NCI-H2081 treated with DMSO at 0.1 percent for 48 hours (cell line): ENCODE measurements around the gene RPS14.
"Not testable (repeated sequence)": the region's sequence is repeated elsewhere in the genome, so short reads cannot be mapped to it uniquely, and the experiment has no call there.

Experiments used
- DNase-seq: peaks from one replicate; lab custom pipeline; 2025; lab: John Stamatoyannopoulos, UW

RPS14 gene

DNA sequence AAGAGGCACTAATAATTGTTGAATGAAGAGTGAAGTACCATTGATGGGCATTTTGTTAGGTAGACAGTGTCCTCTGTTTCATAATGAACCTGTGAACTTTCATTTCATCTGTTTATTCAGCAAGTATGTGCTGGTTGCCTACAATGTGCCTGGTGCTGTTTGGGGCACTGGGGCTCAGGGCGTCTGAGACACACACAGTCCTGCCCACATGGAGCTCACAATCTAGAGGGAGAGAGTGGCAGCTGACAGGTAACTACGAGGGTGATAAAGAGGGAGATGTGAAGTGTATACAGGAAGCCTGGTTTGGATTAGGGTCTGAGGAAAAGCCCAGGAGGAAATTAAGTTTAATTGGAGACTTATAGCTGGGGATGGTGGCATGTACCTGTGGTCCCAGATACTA is 29.9 kb upstream of the RPS14 start:
- DNase-seq = no peak

- DNase-seq = not testable (repeated sequence)
Observed at GRCh38 chr5:150476568-150476967, 27.0 kb upstream of the RPS14 start.

DNA sequence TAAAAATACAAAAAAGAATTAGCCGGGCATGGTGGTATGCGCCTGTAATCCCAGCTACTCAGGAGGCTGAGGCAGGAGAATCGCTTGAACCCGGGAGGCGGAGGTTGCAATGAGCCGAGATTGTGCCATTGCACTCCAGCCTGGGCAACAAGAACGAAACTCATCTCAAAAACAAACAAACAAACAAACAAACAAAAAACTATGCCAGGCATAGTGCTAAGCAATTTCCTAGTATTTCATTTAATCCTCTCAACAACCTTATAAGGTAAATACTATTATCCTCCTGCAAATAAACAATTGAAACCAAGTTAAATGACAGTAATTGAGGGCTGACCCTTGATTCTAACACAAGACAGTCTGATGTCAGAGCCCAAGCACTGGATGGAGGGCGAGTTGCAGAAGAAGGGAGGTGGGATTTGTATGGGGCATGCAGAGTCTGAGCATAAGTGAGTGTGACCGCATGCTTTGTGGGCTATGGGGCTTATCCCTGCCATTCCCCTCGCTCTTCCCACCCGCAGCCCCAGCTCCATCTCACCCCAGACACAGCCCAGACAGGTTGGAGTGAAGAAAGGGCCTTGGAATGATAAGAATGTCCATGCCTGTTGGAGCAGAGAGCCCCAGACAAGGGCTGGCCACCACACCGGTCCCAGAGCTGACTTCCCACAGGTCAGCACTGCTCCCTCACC is 24.3 kb upstream of the RPS14 start:
- DNase-seq = no peak

DNA sequence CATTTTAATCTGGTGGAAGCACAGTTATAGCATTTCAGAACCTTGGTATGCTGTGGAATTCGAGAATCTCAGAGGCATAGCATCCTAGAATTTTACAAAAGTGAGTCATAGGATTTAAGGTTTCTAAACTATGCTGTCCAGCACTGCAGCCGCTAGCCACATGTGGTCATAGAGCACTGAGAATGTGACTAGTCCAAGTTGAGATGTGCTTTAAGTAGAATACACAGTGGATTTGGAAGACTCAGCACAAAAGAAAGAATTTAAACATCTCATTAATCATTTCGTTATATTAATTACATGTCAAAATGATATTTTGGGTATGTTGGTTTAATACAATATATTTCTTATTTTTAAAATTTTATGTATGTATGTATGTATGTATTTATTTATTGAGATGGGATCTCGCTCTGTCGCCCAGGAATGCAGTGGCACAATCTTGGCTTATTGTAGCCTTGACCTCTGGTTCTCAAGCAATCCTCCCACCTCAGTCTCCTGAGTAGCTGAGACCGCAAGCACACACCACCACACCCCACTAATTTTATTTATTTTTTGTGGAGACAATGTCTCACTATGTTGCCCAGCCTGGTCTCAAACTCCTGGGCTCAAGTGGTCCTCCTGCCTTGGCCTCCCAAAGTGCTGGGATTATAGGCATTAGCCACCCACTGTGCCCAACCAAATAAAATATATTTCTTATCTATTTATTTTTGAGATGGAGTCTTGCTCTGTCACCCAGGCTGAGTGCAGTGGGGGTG is 20.4 kb upstream of the RPS14 start:
- DNase-seq = no peak

DNA sequence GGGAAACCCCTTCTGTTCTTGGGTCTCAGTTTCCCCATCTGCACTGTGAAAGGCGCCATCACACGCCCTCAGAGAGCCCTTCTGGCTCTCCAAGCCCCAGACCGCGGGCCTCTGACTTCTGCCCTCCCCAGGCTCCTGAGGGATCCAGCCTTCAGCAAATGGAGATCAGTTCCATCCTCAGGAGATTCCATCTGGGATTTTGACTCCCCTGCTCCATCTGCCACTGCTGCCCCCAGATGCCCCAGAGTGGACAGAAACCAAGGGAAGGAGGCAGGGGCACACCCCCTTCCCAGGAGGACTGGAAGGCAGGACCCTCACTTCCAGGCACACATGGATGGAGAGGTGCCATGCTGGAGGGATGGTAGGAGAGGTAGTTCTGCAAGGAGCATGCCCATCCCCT is 18.7 kb upstream of the RPS14 start:
- DNase-seq = no peak

- DNase-seq = no peak
Observed at GRCh38 chr5:150465927-150466326, 16.4 kb upstream of the RPS14 start.

- no peak for DNase-seq
Observed at GRCh38 chr5:150464554-150465012, 15.0 kb upstream of the RPS14 start.

- DNase-seq = no peak
Observed at GRCh38 chr5:150461231-150461630, 11.7 kb upstream of the RPS14 start.

DNA sequence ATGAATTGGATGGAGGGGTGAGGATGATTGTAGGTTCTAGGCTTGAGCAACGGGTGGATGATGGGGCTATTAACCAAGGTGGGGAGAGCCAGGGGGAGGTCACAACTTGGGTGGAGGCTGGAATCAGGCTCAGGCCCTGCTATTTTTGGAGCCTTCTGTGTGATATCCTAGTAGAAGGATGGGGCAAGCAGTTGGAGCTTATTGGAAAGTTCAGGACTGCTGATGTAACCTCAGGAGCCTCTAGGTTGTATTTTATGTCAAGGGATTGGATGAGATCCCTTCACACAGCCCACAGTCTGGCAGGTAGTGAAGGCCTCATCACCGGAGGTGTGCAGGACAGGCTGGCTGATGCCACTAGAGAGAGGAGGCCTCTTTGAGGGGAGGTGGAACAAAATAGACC is 11.2 kb upstream of the RPS14 start:
- no peak for DNase-seq

DNA sequence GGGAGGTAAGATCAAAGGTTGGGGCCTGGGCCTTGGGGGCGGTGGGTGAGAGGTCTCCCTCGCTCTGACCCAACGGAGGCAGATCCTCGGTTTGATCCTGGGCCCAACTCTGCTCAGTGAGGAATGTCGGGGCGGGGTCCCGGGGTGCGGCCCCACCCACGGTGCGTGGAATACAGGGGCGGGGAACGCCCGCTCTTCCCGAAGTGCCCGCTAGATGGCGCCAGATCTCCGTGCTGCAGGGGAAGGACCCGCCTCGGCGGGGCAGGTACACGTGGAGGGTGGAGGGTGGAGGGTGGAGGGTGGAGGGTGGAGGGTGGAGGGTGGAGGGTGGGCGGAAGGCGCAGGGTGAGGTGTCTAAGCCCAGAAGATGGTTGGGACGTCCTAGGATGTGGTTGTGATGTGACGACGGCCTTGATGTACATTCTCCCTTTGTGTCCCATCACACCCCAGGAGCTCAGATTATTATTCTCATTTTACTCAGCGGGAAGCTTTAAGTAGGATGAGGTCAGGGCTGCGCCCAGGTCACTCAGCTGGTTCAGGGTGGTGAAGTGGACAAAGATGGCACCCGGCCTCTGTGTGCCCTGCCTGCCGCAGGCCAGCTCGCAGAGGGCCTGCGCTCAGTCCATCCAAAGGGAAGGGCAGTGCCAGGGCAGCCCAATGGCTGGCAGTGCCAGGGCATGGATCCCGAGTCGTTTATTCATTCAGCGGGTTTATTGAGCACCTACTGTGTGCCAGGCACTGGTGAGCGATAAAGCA is 9.4 kb upstream of the RPS14 start:
- DNase-seq = no peak

DNA sequence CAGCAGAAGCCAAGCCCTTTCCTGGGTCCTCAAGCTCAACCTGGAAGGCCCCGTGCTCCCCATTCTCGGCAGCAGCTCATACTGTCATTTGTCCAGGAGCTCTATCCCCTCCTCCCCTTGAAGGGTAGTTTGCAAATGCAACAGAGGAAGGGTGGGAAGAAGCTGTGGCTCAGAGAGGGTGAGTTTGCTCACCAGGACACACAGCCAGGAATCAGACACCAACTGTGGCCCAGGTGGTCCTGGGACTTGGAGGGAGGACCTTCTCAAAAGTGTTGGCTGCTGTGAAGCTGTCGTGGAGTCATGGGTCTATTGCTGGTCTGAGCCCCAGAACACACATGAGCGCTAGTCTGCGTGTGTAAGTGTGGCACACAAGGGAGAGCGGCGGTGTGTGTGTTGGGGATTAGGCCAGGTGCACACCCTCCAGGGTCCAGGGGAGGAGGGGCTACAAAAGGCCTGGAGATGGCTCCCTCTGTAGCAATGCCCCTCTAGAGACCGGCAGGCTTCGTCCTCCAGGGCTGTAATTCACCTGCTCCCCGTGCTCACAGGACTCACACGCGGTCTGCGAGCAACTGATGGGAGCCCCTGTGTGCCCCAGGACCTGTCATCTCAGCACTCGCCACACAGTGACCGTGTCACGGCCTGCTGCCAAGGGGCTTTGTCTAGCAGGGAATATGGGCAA is 8.2 kb upstream of the RPS14 start:
- DNase-seq = no peak

DNA sequence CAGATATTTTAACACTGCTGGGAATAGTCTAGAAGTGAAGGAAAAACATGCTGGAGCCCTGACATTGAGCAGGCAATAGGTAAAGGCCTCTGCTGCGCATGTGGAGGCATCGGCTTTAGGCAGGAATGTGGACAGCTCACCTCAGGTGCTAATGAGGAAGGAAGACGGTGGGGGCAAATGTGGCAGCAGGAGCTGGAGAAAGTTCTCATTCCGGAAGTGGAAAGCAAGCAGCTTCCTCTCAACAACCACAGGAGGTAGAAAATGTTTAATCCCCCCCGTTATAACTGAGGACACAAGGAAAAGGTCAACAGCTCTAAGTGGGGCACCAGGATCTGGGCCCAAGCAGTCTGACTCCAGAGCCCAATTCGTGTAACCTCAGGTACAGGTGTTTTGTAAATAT is 7.6 kb upstream of the RPS14 start:
- no peak for DNase-seq

DNA sequence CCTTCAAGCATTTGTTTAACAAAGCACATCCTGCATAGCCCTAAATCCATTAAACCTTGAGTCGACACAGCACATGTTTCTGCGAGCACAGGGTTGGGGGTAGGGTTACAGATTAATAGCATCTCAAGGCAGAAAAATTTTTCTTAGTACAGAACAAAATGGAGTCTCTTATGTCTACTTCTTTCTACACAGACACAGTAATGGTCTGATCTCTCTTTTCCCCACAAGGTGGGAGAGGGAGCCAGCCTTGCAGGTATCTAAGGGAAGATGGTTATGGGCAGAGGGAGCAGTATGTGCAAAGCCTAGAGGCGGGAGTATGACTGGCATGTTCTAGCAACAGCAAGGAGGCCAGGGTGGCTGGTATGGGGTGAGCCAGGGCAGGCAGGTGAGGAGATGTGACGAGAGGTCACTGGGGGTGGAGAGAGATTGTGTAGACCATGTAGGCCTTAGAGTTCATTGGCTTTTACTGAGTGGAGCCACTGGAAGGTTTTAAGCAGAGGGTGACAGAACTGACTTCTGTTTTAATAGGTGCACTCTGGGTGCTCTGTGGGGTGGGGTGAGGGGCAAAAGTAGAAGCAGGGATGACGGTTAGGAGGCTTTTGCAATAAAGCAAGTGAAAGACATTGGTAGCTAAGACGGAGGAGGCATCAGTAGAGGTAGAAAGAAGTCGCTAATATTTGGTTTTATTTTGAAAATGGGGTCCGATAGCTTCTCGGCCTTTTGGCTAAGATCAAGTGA is 5.1 kb upstream of the RPS14 start:
- no peak for DNase-seq

- DNase-seq = not testable (repeated sequence)
Observed at GRCh38 chr5:150454027-150454426, 4.5 kb upstream of the RPS14 start.

DNA sequence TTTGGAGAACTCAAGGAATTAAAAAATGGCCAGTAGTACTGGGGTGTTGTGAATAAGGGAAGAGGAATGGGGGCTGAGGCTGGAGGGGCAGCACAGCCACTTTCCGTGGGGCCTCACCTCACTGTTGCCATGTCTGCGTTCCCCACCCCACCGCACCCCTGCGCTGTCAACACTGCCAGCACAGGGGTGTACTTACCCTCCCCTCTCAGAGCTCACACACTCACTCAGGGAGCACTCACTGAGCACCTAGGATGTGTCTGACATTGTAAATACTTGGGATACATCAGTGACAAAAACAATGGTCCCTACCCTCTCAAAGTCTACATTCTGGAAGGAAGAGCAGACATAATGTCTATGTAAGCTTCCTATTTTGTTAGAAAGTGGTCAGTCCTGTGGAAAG is 3.4 kb upstream of the RPS14 start:
- DNase-seq = no peak

- DNase-seq = no peak
Observed at GRCh38 chr5:150451594-150451993, 2.1 kb upstream of the RPS14 start.

DNA sequence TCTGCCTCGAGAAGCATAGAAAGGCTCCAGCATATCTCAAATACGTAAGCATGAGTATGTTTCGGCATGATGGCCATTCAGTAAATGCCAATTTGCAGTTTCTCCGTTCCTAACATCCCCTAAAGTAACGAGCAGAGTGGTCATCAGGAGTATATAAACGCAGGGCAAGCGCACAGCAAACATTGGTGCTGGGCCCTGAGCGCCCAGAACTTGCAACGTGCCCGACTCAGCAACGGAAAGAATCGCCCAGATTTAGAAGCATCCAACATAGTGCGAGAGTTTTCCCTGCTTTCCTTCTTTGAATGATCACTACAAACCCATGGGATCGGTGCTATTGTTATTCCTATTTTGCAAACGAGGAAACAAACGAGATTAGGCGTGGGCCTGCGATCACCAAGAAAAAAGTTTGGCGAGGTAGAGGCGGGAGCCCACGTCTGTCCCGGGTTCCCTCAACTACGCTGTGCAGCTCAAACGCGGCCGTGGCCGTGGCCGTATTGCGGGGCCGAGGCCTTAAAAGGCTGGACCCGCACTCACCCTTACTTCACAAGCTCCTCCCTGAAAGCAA is 505 bp downstream of the RPS14 start:
- no peak for DNase-seq

DNA sequence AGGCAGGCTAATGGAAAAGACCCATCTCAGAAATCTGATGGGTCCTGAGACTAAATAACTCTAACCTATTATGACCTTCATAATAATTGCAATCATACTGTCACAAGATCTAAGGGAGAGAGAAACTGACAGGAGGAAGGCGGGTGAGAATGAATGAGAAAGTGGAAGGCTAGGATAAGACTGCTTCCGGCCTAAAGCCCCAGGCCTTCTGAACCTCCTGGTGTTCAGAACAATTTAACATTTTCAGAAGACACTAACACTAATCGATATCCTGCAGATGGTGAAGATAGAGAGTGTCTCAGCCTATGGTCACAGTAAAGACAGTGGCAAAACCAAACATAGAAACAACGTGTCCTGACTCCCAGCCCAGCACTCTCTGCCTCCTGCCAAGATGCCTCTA is 1.2 kb downstream of the RPS14 start:
- DNase-seq = no peak

GRCh38 chr5:150447188-150447587 is 2.4 kb downstream of the RPS14 start:
- no peak for DNase-seq

GRCh38 chr5:150446583-150446982 is 3.0 kb downstream of the RPS14 start:
- no peak for DNase-seq

- DNase-seq = no peak
Observed at GRCh38 chr5:150446088-150446487, 3.5 kb downstream of the RPS14 start.
